ENCODE data around the gene BMPER.

BMPER gene

DNA sequence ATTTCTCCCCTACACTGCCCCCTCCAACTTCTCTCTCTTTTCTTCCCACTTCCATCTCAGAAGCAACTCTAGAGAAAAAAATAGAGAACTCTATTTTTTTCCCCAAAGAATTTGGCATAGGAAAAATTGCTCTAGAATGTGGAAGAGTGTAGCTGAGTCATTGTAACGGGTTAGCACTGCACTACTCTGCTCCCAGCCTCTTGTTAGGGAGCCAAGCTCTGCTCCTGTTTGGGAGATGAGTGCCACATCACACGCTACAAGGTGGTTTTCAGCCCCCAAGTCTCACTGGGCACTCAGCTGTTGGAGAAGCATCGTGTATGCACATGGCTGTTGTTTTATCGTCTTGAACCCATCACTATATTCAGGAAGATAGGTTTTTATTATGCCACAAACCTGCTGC is 136.4 kb downstream of the BMPER start:
- H3K4me2 ChIP-seq (ENCODE audit: low read depth, low read length, poor library complexity, severe bottlenecking): no peak overlapping the region
- H3K4me3 ChIP-seq (ENCODE audit: insufficient read depth, low read length, poor library complexity, severe bottlenecking): no peak overlapping the region
- H3K36me3 ChIP-seq (ENCODE audit: low read length): no peaks in the 10 kb centered on the region
- no peaks in the 10 kb centered on the region for H3K27me3 ChIP-seq (ENCODE audit: low read length)
- no peak overlapping the region for H3K9ac ChIP-seq (ENCODE audit: low read length)
- no peak for TF ChIP-seq EZH2phosphoT487 (conservative IDR thresholded peaks at IDR 0.05; ENCODE audit: low read length)
- TF ChIP-seq, protein P1, sequence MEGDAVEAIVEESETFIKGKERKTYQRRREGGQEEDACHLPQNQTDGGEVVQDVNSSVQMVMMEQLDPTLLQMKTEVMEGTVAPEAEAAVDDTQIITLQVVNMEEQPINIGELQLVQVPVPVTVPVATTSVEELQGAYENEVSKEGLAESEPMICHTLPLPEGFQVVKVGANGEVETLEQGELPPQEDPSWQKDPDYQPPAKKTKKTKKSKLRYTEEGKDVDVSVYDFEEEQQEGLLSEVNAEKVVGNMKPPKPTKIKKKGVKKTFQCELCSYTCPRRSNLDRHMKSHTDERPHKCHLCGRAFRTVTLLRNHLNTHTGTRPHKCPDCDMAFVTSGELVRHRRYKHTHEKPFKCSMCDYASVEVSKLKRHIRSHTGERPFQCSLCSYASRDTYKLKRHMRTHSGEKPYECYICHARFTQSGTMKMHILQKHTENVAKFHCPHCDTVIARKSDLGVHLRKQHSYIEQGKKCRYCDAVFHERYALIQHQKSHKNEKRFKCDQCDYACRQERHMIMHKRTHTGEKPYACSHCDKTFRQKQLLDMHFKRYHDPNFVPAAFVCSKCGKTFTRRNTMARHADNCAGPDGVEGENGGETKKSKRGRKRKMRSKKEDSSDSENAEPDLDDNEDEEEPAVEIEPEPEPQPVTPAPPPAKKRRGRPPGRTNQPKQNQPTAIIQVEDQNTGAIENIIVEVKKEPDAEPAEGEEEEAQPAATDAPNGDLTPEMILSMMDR (IDR thresholded peaks at IDR 0.05; ENCODE audit: insufficient read depth, low read length, poor library complexity, severe bottlenecking): no peak
- no peaks in the 10 kb centered on the region for H3K9me2 ChIP-seq (replicated peaks; ENCODE audit: insufficient read depth, low read length)
- no peaks in the 10 kb centered on the region for H3K9me3 ChIP-seq (ENCODE audit: insufficient read depth, low read length)
- no peak overlapping the region for H2AFZ ChIP-seq (ENCODE audit: low read depth, low read length, severe bottlenecking)
- H3K79me2 ChIP-seq (ENCODE audit: insufficient read depth, low read length): no peaks in the 10 kb centered on the region
- H4K20me1 ChIP-seq (ENCODE audit: low read depth, low read length): no peaks in the 10 kb centered on the region
- no peak overlapping the region for H3K27ac ChIP-seq (ENCODE audit: low read depth, low read length)
- no peaks in the 10 kb centered on the region for H3F3A ChIP-seq (ENCODE audit: insufficient read depth)

DNA sequence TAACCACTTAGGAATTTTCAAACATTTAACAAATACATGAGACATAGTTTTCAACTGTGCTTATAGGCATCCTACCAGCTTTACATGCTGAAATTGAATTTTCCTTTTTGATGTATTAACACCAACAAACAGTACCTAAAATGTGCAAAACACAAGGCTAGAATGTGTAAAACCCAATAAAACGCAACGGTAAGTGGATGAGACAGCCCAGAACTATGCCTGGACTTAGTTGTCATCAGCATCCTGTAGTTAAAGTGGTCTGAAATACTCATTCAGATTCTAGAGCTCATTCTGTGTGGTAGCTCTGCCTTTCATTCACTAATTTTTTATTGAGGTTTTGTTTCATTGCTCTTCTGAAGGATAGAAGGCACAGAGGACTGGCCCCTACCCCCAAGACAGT is 137.1 kb downstream of the BMPER start:
- H3K27ac ChIP-seq (ENCODE audit: low read depth, low read length): no peak overlapping the region
- no peaks in the 10 kb centered on the region for H3F3A ChIP-seq (ENCODE audit: insufficient read depth)
- no peak for TF ChIP-seq EZH2phosphoT487 (conservative IDR thresholded peaks at IDR 0.05; ENCODE audit: low read length)
- TF ChIP-seq, protein P1 (IDR thresholded peaks at IDR 0.05; ENCODE audit: insufficient read depth, low read length, poor library complexity, severe bottlenecking): no peak
- no peak overlapping the region for H3K4me3 ChIP-seq (ENCODE audit: insufficient read depth, low read length, poor library complexity, severe bottlenecking)
- H3K27me3 ChIP-seq (ENCODE audit: low read length): no peaks in the 10 kb centered on the region
- no peaks in the 10 kb centered on the region for H3K79me2 ChIP-seq (ENCODE audit: insufficient read depth, low read length)
- no peak overlapping the region for H2AFZ ChIP-seq (ENCODE audit: low read depth, low read length, severe bottlenecking)
- H3K9ac ChIP-seq (ENCODE audit: low read length): no peak overlapping the region
- no peak overlapping the region for H3K4me2 ChIP-seq (ENCODE audit: low read depth, low read length, poor library complexity, severe bottlenecking)
- H4K20me1 ChIP-seq (ENCODE audit: low read depth, low read length): no peaks in the 10 kb centered on the region
- H3K9me3 ChIP-seq (ENCODE audit: insufficient read depth, low read length): no peaks in the 10 kb centered on the region
- no peaks in the 10 kb centered on the region for H3K9me2 ChIP-seq (replicated peaks; ENCODE audit: insufficient read depth, low read length)
- H3K36me3 ChIP-seq (ENCODE audit: low read length): no peaks in the 10 kb centered on the region

DNA sequence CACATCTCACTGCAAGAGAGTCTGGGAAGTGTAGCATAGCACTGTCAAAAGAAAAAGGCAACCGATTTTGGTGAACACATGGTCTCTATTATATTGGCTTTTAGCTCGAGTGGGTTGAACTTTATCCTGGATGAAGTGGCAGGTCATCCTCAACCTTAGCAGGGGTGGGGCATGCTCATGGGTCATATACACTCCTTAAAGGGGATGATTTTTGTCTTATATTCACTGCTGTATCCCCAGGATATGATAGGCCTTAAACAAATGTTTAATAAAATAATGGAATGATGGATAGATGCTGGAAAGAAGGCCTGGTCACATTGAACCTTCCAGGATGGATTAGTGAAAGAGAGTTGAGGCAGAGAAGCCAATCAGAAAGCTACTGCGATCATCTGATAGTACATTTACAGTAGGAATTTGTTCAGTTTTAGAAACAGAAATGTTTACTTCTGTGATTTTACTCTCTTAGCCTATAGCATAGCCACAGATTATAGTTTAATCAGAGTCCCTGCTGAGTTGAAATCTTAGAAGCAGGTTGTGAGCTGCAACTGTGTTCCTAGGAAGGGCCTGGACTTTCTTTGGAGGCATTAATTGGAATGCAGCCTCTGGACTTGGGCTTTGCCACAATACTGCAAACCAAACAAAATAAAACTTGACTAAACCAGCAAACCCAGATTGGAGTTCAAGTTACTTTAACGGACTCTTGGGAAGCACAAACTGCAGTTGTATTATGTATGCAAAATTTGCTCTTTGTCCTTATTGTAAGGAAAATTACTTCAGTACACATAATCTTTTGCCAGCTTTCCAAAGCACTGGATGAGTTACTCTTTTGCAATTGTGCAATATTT is 138.3 kb downstream of the BMPER start:
- Histone ChIP-seq H3F3A (ENCODE audit: insufficient read depth) (no peaks in the 10 kb centered on the region), H2AFZ (ENCODE audit: low read depth, low read length, severe bottlenecking) (no peak overlapping the region), H3K9me3 (ENCODE audit: insufficient read depth, low read length) (no peaks in the 10 kb centered on the region), H3K9ac (ENCODE audit: low read length) (no peak overlapping the region), H3K27me3 (ENCODE audit: low read length) (no peaks in the 10 kb centered on the region), H3K9me2 (replicated peaks; ENCODE audit: insufficient read depth, low read length) (no peaks in the 10 kb centered on the region), H3K36me3 (ENCODE audit: low read length) (no peaks in the 10 kb centered on the region), H4K20me1 (ENCODE audit: low read depth, low read length) (no peaks in the 10 kb centered on the region), H3K79me2 (ENCODE audit: insufficient read depth, low read length) (no peaks in the 10 kb centered on the region), H3K27ac (ENCODE audit: low read depth, low read length) (no peak overlapping the region), H3K4me2 (ENCODE audit: low read depth, low read length, poor library complexity, severe bottlenecking) (no peak overlapping the region), H3K4me3 (ENCODE audit: insufficient read depth, low read length, poor library complexity, severe bottlenecking) (no peak overlapping the region)
- TF ChIP-seq, protein P1 (IDR thresholded peaks at IDR 0.05; ENCODE audit: insufficient read depth, low read length, poor library complexity, severe bottlenecking): no peak
- no peak for TF ChIP-seq EZH2phosphoT487 (conservative IDR thresholded peaks at IDR 0.05; ENCODE audit: low read length)
